Activated T-cell treated with anti-CD3 and anti-CD28 coated beads for 4 hours (primary cell): ENCODE results near the gene MUC13.
"Not testable (repeated sequence)": the region's sequence is repeated elsewhere in the genome, so short reads cannot be mapped to it uniquely, and the experiment has no call there.

ENCODE experiments used
- DNase-seq: peaks from one replicate; pipeline ENCODE4 v3.0.0-alpha.2; 2020

The MUC13 gene

GRCh38 chr3:124934577-124934976 lies at the start of gene MUC13:
Gene MUC13, minus strand, starts transcription at chr3:124934751. Its CDS starts 39 bp downstream, at chr3:124934712.
- no peak for DNase-seq

- DNase-seq: no peak
Observed at GRCh38 chr3:124982855-124983254, 48.3 kb upstream of the MUC13 start.

- no peak for DNase-seq
Observed at GRCh38 chr3:124981472-124981871, 46.9 kb upstream of the MUC13 start.

GRCh38 chr3:124978627-124979026 lies 44.1 kb upstream of the MUC13 start:
- no peak for DNase-seq

GRCh38 chr3:124976383-124976782 lies 41.8 kb upstream of the MUC13 start:
- DNase-seq: no peak

GRCh38 chr3:124974691-124975090 lies 40.1 kb upstream of the MUC13 start:
- no peak for DNase-seq

GRCh38 chr3:124973290-124973689 lies 38.7 kb upstream of the MUC13 start:
- no peak for DNase-seq

- DNase-seq: no peak
Observed at GRCh38 chr3:124972457-124972856, 37.9 kb upstream of the MUC13 start.

GRCh38 chr3:124969963-124970722 lies 35.6 kb upstream of the MUC13 start:
- DNase-seq: no peak

- no peak for DNase-seq
Observed at GRCh38 chr3:124969190-124969589, 34.6 kb upstream of the MUC13 start.

- no peak for DNase-seq
Observed at GRCh38 chr3:124967964-124968363, 33.4 kb upstream of the MUC13 start.

- DNase-seq: no peak
Observed at GRCh38 chr3:124966521-124967445, 32.2 kb upstream of the MUC13 start.

- no peak for DNase-seq
Observed at GRCh38 chr3:124965413-124965812, 30.9 kb upstream of the MUC13 start.

- DNase-seq: no peak
Observed at GRCh38 chr3:124964387-124964786, 29.8 kb upstream of the MUC13 start.

GRCh38 chr3:124963755-124964154 lies 29.2 kb upstream of the MUC13 start:
- no peak for DNase-seq

GRCh38 chr3:124962403-124962940 lies 27.9 kb upstream of the MUC13 start:
- no peak for DNase-seq

GRCh38 chr3:124960698-124961097 lies 26.1 kb upstream of the MUC13 start:
- no peak for DNase-seq

GRCh38 chr3:124960105-124960504 lies 25.6 kb upstream of the MUC13 start:
- no peak for DNase-seq

- DNase-seq: not testable (repeated sequence)
Observed at GRCh38 chr3:124957951-124958350, 23.4 kb upstream of the MUC13 start.

- DNase-seq: no peak
Observed at GRCh38 chr3:124952282-124952855, 17.8 kb upstream of the MUC13 start.

- DNase-seq: no peak
Observed at GRCh38 chr3:124951511-124952281, 17.1 kb upstream of the MUC13 start.

- no peak for DNase-seq
Observed at GRCh38 chr3:124950026-124950425, 15.5 kb upstream of the MUC13 start.

GRCh38 chr3:124942613-124943012 lies 8.1 kb upstream of the MUC13 start:
- DNase-seq: no peak
